A549 (cell line): ENCODE results near the gene PLEKHG7. TPM values are rescaled to one million over a fixed set of nuclear protein-coding genes. Genes with fewer than 3 reads are reported as not detected.

Experiments
- ATAC-seq, 2 experiments: fragments of 200-7000 bp in 1 of 2; fragments of >200 bp in 1 of 2; cut with Nextera tagmentation in 1 of 2; cut with Tn5 transposase in 1 of 2; 3 replicates each; pipeline versions ENCODE4 v1.8.0 to v1.9.1; 2018 to 2020; ENCODE audit warnings: mild to moderate bottlenecking in 1 of 2, moderate library complexity in 1 of 2
- CTCF ChIA-PET: fragments of 300-600 bp; sonication (Branson Sonifier 250); formaldehyde crosslinking; extraction: SDS; loops from one replicate; lab custom pipeline; 2021; ENCODE audit warnings: antibody characterized with exemption, inconsistent platforms; lab: Yijun Ruan, JAX
- POLR2A ChIA-PET: fragments of 350-600 bp; formaldehyde crosslinking; extraction: SDS; loops from one replicate; lab custom pipeline; 2021; ENCODE audit warnings: antibody characterized with exemption, inconsistent platforms; lab: Yijun Ruan, JAX
- DNase-seq, 2 experiments: peaks; one replicate each; pipeline versions ENCODE4 v3.0.0 to v3.0.0-alpha.2; 2011 to 2016; ENCODE audit warnings: low read depth in 1 of 2, low spot score in 1 of 2
- FAIRE-seq: peaks from 2 replicates; lab custom pipeline; 2011; peaks lifted over from hg19 to GRCh38; lab: Jason Lieb, UNC
- H3K27ac ChIP-seq, 2 experiments: fragments of >200 bp; sonication (Bioruptor Twin); formaldehyde crosslinking; 3 replicates each; pipeline ENCODE4 v1.5.1; 2016 to 2017
- H3K4me1 ChIP-seq: fragments of >200 bp; sonication (Bioruptor Twin); formaldehyde crosslinking; 3 replicates; pipeline ENCODE4 v1.6.1; 2016
- H3K4me2 ChIP-seq: fragments of >200 bp; sonication (Bioruptor Twin); formaldehyde crosslinking; 3 replicates; pipeline ENCODE4 v1.6.1; 2016
- H3K4me3 ChIP-seq: fragments of >200 bp; sonication (Bioruptor Twin); formaldehyde crosslinking; 3 replicates; pipeline ENCODE4 v1.5.1; 2016
- H3K9me3 ChIP-seq: fragments of >200 bp; sonication (Bioruptor Twin); formaldehyde crosslinking; 3 replicates; pipeline ENCODE4 v1.6.1; 2016
- BHLHE40 ChIP-seq: IDR thresholded peaks from 2 replicates; pipeline ENCODE4 v1.6.1; 2012; ENCODE audit warnings: low read depth, low read length, inconsistent platforms
- CBX2 ChIP-seq: fragments of 200-600 bp; sonication (generic); IDR thresholded peaks from 2 replicates; pipeline ENCODE4 v1.6.1; 2016; ENCODE audit warnings: low read depth, mild to moderate bottlenecking, borderline replicate concordance
- CBX8 ChIP-seq: fragments of 200-600 bp; sonication (generic); IDR thresholded peaks from 2 replicates; pipeline ENCODE4 v1.6.1; 2016
- CEBPB ChIP-seq, 2 experiments: fragments of >200 bp in 1 of 2; sonication (Bioruptor Twin) in 1 of 2; formaldehyde crosslinking in 1 of 2; IDR thresholded peaks; 2 replicates each; pipeline ENCODE4 v1.6.1; 2012 to 2016
- EHF ChIP-seq: fragments of 250-450 bp; sonication (Bioruptor Pico); IDR thresholded peaks from 2 replicates; pipeline ENCODE4 v1.5.0; 2020; ENCODE audit warnings: mild to moderate bottlenecking
- FOSB ChIP-seq: fragments of 250-450 bp; sonication (Bioruptor Pico); IDR thresholded peaks from 2 replicates; pipeline ENCODE4 v1.5.0; 2020; ENCODE audit warnings: mild to moderate bottlenecking, moderate library complexity
- GATA3 ChIP-seq: IDR thresholded peaks from 2 replicates; pipeline ENCODE4 v1.6.1; 2012; ENCODE audit warnings: borderline replicate concordance
- HEYL ChIP-seq: fragments of 250-450 bp; sonication (Bioruptor Pico); IDR thresholded peaks from 2 replicates; pipeline ENCODE4 v1.8.0; 2021; ENCODE audit warnings: mild to moderate bottlenecking, moderate library complexity
- HOXA7 ChIP-seq: fragments of 250-450 bp; sonication (Bioruptor Pico); IDR thresholded peaks from 2 replicates; pipeline ENCODE4 v1.5.0; 2020; ENCODE audit warnings: mild to moderate bottlenecking, moderate library complexity
- HOXB13 ChIP-seq: fragments of 250-450 bp; sonication (Bioruptor Pico); IDR thresholded peaks from 2 replicates; pipeline ENCODE4 v1.5.0; 2020; ENCODE audit warnings: low read depth, mild to moderate bottlenecking, moderate library complexity
- MAFK ChIP-seq: fragments of 450-650 bp; IDR thresholded peaks from 2 replicates; pipeline ENCODE4 v1.6.1; 2014; ENCODE audit not compliant: partially characterized antibody
- MAZ ChIP-seq: fragments of 150-350 bp; IDR thresholded peaks from 2 replicates; pipeline ENCODE4 v1.6.1; 2014; ENCODE audit warnings: antibody characterized with exemption, low read depth, low read length, borderline replicate concordance
- MYC ChIP-seq: IDR thresholded peaks from 2 replicates; pipeline ENCODE4 v1.6.1; 2012; ENCODE audit warnings: mild to moderate bottlenecking, inconsistent platforms, low read length, improper control_type of control experiment, borderline replicate concordance
- NFE2L2 ChIP-seq: fragments of 150-350 bp; conservative IDR thresholded peaks from 2 replicates; pipeline ENCODE4 v1.6.1; 2014; ENCODE audit warnings: low read length
- NPAS2 ChIP-seq: fragments of 250-450 bp; sonication (Bioruptor Pico); IDR thresholded peaks from 2 replicates; pipeline ENCODE4 v1.8.0; 2022; ENCODE audit warnings: mild to moderate bottlenecking, moderate library complexity, borderline replicate concordance
- PBX3 ChIP-seq: IDR thresholded peaks from 2 replicates; pipeline ENCODE4 v1.6.1; 2012
- POLR2A ChIP-seq: IDR thresholded peaks from 2 replicates; pipeline ENCODE4 v1.6.1; 2012; ENCODE audit warnings: mild to moderate bottlenecking, low read length
- RAD21 ChIP-seq, 2 experiments: fragments of >200 bp in 1 of 2; sonication (Bioruptor Twin) in 1 of 2; formaldehyde crosslinking in 1 of 2; IDR thresholded peaks in 1 of 2; conservative IDR thresholded peaks in 1 of 2; 2 replicates in 1 of 2; 3 replicates in 1 of 2; pipeline ENCODE4 v1.6.1; 2012 to 2018; ENCODE audit warnings: inconsistent platforms in 1 of 2
- RARB ChIP-seq: fragments of 250-450 bp; sonication (Bioruptor Pico); IDR thresholded peaks from 2 replicates; pipeline ENCODE4 v1.8.0; 2021; ENCODE audit warnings: mild to moderate bottlenecking, moderate library complexity
- RCOR1 ChIP-seq: fragments of 150-350 bp; IDR thresholded peaks from 2 replicates; pipeline ENCODE4 v1.6.1; 2014; ENCODE audit warnings: antibody characterized with exemption, low read length, low read depth
- RNF2 ChIP-seq: fragments of 200-600 bp; sonication (generic); IDR thresholded peaks from 2 replicates; pipeline ENCODE4 v1.6.1; 2016; ENCODE audit warnings: low read depth, mild to moderate bottlenecking, antibody characterized with exemption, moderate library complexity, borderline replicate concordance
- SREBF2 ChIP-seq: fragments of 450-650 bp; IDR thresholded peaks from 2 replicates; pipeline ENCODE4 v1.6.1; 2014; ENCODE audit warnings: mild to moderate bottlenecking, moderate library complexity
- TP53 ChIP-seq: fragments of 250-450 bp; sonication (Bioruptor Pico); IDR thresholded peaks from 2 replicates; pipeline ENCODE4 v1.5.0; 2021; ENCODE audit warnings: mild to moderate bottlenecking, moderate library complexity
- USF2 ChIP-seq: fragments of 450-650 bp; IDR thresholded peaks from 2 replicates; pipeline ENCODE4 v1.6.1; 2014; ENCODE audit warnings: antibody characterized with exemption
- ZC3H11A ChIP-seq: fragments of 450-650 bp; IDR thresholded peaks from 2 replicates; pipeline ENCODE4 v1.6.1; 2014; ENCODE audit warnings: antibody characterized with exemption, mild to moderate bottlenecking
- ZFP36 ChIP-seq: fragments of 450-650 bp; IDR thresholded peaks from 2 replicates; pipeline ENCODE4 v1.6.1; 2014; ENCODE audit warnings: borderline replicate concordance; ENCODE audit not compliant: partially characterized antibody
- WGBS: methylation state at CpG from one replicate; pipeline ENCODE4 v1.1.6; 2017; ENCODE audit errors: missing lambda C conversion rate; 5-methylcytosine and 5-hydroxymethylcytosine counted together
- polyA plus RNA-seq, 4 experiments: library from polyadenylated mRNA; depleted of rRNA in 3 of 4; stranded (reverse); fragments of >200 nt; fragmentation: RNase III in 1 of 4; extraction: RNeasy Plus Mini Kit Qiagen cat#74134 plus additional on column Dnase treatment in 1 of 4; gene quantifications; 2 replicates in 3 of 4; 3 replicates in 1 of 4; pipeline ENCODE4 v1.2.3, GENCODE V29; 2011 to 2017
- TF ChIP-seq, protein P1 (sequence below): fragments of >200 bp; sonication (Bioruptor Twin); formaldehyde crosslinking; IDR thresholded peaks from 2 replicates; pipeline ENCODE4 v1.6.1; 2016
- TF ChIP-seq, protein P2 (sequence below): IDR thresholded peaks from 2 replicates; pipeline ENCODE4 v1.6.1; 2012
- TF ChIP-seq, protein P3 (sequence below): fragments of 150-350 bp; IDR thresholded peaks from 2 replicates; pipeline ENCODE4 v1.6.1; 2014; ENCODE audit warnings: low read depth, mild to moderate bottlenecking, low read length

PLEKHG7 gene
- polyA plus RNA-seq, 2 of the 4 experiments (the other 2 are of a cell fraction), result 0.03 to 0.05 TPM

DNA sequence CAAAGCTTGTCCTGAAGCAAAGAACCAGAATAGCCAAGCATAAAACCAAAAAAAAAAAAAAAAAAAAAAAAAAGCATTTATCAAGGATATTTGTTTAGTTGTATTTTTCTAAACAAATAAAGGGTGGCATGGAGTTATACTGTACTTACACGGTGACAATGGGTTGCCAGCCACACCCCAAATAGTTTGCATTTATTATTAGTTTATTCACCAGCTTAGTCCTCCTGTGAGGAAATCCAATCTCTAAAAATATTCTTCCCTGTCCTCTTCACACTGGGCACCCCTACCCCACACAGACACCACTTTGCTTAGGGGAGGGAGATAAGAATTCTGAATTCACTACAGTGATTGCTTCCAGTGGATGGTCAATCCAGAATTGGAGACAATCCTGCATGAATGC is 18.9 kb downstream of the PLEKHG7 start (continued):
- TF ChIP-seq CEBPB (IDR thresholded peaks at IDR 0.05) (no peak), RAD21 (conservative IDR thresholded peaks at IDR 0.05 in 1 of 2, IDR thresholded peaks at IDR 0.05 in 1 of 2) (no peak)

GRCh38 chr12:92722897-92723296 is 20.1 kb downstream of the PLEKHG7 start:
- no peak for DNase-seq
- H3K4me1 ChIP-seq, result peaks cover 12% of the 10 kb centered on the region; the same call in 1 of the 3 replicates
- WGBS, result 61% methylated on average over 3 of the region's 3 CpGs
- H3K27ac ChIP-seq, result no peak overlapping the region
- FAIRE-seq, result no peak
- TF ChIP-seq CBX2 (no peak), HEYL (CRISPR knock-in tag) (no peak), RARB (CRISPR knock-in tag) (no peak)
- TF ChIP-seq, protein P1, sequence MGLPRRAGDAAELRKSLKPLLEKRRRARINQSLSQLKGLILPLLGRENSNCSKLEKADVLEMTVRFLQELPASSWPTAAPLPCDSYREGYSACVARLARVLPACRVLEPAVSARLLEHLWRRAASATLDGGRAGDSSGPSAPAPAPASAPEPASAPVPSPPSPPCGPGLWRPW, result no peak
- TF ChIP-seq, all 56 proteins: peak for 0
- ChIA-PET POLR2A (no interaction called here), CTCF (interaction anchor here (0.6 to 0.9 kb wide), 2 partner anchors 12 to 15 kb away, joined by 3 to 6 read pairs; no protein-coding TSS in a partner anchor)
- H3K9me3 ChIP-seq, result peaks cover 15% of the 10 kb centered on the region; the same call in 2 of the 3 replicates
- no peak overlapping the region for H3K4me2 ChIP-seq
- no peak overlapping the region for H3K4me3 ChIP-seq
- no peak for ATAC-seq

GRCh38 chr12:92726850-92727249 is 24.1 kb downstream of the PLEKHG7 start:
- no peaks in the 10 kb centered on the region for H3K4me1 ChIP-seq
- TF ChIP-seq, protein P2, sequence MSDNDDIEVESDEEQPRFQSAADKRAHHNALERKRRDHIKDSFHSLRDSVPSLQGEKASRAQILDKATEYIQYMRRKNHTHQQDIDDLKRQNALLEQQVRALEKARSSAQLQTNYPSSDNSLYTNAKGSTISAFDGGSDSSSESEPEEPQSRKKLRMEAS, result no peak
- no peak for TF ChIP-seq EHF
- no peak for TF ChIP-seq HOXB13 (CRISPR knock-in tag)
- TF ChIP-seq BHLHE40, result no peak
- no peak for TF ChIP-seq NPAS2 (CRISPR knock-in tag)
- TF ChIP-seq TP53 (CRISPR knock-in tag), result no peak
- TF ChIP-seq MYC, result no peak
- no peak for TF ChIP-seq NFE2L2
- no peak for TF ChIP-seq RNF2
- TF ChIP-seq USF2, result no peak
- TF ChIP-seq RCOR1, result no peak
- TF ChIP-seq HOXA7 (CRISPR knock-in tag), result no peak
- TF ChIP-seq MAFK, result no peak
- no peak for TF ChIP-seq SREBF2
- TF ChIP-seq, all 56 proteins: peak for 0
- DNase-seq (no peak), FAIRE-seq (no peak), ATAC-seq (no peak)
- Histone ChIP-seq H3K27ac (no peak overlapping the region), H3K4me2 (no peak overlapping the region), H3K9me3 (peaks cover 15% of the 10 kb centered on the region; the same call in 2 of the 3 replicates), H3K4me3 (no peak overlapping the region)
- ChIA-PET CTCF (interaction anchor here (1.4 kb wide), 1 partner anchor 1345 kb away, joined by 3 read pairs; no protein-coding TSS in a partner anchor), POLR2A (no interaction called here)
- 46% methylated on average over 4 of the region's 4 CpGs for WGBS

DNA sequence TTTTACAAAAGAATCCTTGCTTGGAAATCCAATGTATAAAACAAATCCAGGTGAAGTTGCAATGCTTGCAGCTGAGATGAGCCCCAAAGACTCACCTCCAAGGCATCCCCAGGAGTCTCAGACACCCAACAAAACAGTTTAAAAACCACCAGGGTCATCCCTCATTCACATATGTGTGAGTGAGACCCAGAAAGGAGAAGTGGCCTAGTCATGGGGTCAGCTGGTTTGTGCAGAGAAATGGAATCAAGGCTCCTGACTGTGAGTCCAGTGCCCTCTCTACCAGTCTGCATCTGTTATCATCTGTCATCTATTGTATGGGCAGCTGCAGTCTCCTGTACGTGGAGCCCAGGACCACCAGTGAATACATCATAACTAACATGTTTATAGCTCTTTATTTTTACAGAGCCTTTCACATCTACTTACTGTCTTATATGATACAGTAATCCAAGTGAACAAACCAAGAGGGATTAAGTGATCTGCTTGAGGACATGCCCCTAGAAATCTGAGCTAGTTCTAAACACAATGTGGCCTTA is 27.1 kb downstream of the PLEKHG7 start:
- 5% methylated on average over 1 of the region's 1 CpG for whole genome bisulfite sequencing
- no peak for TF ChIP-seq PBX3
- TF ChIP-seq GATA3, result no peak
- no peak for TF ChIP-seq POLR2A
- TF ChIP-seq EHF, result no peak
- TF ChIP-seq FOSB (CRISPR knock-in tag), result no peak
- no peak for TF ChIP-seq NFE2L2
- no peak for TF ChIP-seq ZFP36
- TF ChIP-seq CBX8, result no peak
- no peak for TF ChIP-seq ZC3H11A
- no peak for TF ChIP-seq HOXB13 (CRISPR knock-in tag)
- no peak for TF ChIP-seq MAZ
- TF ChIP-seq, protein P3, sequence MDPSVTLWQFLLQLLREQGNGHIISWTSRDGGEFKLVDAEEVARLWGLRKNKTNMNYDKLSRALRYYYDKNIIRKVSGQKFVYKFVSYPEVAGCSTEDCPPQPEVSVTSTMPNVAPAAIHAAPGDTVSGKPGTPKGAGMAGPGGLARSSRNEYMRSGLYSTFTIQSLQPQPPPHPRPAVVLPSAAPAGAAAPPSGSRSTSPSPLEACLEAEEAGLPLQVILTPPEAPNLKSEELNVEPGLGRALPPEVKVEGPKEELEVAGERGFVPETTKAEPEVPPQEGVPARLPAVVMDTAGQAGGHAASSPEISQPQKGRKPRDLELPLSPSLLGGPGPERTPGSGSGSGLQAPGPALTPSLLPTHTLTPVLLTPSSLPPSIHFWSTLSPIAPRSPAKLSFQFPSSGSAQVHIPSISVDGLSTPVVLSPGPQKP, result no peak
- TF ChIP-seq NPAS2 (CRISPR knock-in tag), result no peak
- TF ChIP-seq, all 56 proteins: peak for 0
- ATAC-seq, result no peak
- H3K4me1 ChIP-seq, result no peaks in the 10 kb centered on the region
- ChIA-PET CTCF (interaction anchor here (0.7 to 1.1 kb wide), 2 partner anchors 9 to 56 kb away, joined by 3 read pairs; no protein-coding TSS in a partner anchor), POLR2A (no interaction called here)
- H3K27ac ChIP-seq, result no peak overlapping the region
- FAIRE-seq, result no peak
- no peak overlapping the region for H3K4me3 ChIP-seq
- H3K4me2 ChIP-seq, result no peak overlapping the region
- no peak for DNase-seq
- peaks cover 8% of the 10 kb centered on the region; the same call in 1 of the 3 replicates for H3K9me3 ChIP-seq
